ENCODE results near the gene SERPINA12.
"Not testable (repeated sequence)": the region's sequence is repeated elsewhere in the genome, so short reads cannot be mapped to it uniquely, and the experiment has no call there.

Gene SERPINA12

DNA sequence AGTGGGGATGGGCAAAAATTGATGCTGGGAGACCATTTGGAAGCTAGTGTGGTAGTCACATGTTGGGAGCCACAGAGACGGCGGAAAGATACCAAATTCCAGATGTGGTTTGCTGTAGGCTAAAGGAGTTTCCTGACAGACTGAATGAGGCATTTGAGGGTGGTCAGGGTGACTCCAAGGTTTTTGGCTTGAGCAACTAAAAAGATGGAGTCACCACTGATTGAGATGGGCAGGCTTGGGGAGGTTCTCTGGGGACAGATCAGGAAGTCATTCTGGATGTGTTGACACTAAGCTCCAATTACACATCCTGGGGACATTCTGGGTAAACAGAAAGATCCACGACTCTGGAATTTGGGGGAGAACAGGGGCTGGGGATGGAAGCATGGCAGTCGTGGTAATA lies 17.8 kb downstream of the SERPINA12 start:
- DNase-seq (ENCODE audit: low read depth): no peak

DNA sequence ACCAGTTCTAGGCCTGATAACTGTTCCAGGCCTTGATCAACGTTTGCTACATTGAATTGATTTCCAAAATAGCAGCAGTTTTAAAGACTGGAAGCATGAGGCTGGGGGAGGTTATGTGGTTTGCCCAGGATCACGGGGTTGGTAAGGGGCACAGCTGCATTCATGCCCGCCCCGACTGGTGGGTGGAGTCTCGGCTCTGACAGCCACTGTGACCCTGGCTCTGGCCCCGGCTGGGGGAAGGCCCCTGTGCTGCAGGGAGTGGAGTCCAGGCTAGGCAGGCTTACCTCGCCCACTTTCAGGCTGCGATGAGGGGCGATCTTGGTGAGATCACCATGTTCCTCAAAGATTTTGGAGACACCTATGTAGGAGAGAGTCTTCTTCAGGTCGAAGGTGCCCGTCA lies 19.9 kb downstream of the SERPINA12 start:
- DNase-seq (ENCODE audit: low read depth): no peak

DNA sequence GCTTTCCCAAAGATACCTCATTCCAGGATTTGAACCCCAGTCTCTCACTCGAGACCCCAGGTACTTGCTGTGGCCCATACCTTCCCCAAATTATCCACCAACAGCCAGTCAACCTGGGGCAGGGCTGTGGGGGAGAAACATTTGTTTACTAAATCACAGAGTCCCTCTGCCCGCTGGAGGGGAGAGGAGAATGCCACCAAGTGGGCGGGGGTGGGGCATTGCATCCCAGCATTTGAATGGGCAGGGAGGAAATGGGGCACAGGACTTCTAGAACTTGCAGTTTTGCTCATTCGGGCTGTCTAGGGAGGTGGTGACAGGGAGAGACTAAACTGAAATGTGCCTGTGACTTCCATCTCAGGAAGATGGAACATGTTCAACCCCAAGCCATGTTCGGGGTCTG lies 22.4 kb downstream of the SERPINA12 start:
- no peak for DNase-seq (ENCODE audit: low read depth)

DNA sequence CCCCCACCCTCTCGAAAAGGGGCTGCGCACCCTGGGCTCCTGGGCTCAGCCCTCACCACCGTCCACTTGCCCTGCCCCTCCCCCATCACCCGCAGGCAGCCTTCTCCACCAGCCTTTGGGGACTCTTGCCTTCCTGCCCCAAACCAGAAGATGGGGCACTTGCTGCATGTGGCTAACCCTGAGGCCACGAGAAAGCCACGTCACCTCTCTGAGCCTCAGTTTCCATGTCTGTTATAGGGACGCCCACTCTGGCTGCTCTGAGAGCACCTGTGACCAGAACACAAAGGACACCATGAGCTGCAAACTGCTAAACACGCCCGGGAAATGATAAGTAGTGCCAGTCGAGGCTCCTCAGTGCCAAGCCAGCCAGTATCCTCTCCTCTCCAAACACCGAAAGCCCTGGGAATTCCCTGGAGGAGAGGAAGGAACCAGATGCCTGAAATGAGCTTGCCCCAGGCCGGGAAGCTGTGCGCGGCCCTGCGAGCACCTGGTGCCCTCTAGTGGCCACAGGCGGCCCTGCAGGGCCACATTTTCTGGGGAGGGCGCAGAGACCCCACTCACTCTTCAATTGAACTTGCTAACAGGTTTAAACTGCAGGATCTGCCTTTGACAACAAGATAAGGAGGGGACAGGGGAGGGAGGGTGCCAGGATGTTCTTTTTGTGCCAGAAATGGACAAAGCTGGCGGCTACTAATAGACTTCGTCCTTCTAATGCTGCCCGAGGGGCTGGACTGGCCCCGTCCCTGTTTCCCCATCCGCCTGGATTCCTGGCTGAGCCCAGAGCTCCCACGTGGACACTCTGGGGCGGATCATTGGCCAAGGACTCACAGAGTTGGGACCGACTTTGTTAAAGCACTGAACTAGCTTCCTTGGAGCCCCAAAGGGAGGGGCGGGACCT lies 23.1 kb downstream of the SERPINA12 start:
- peak; percentile 11 for DNase-seq (ENCODE audit: low read depth)

DNA sequence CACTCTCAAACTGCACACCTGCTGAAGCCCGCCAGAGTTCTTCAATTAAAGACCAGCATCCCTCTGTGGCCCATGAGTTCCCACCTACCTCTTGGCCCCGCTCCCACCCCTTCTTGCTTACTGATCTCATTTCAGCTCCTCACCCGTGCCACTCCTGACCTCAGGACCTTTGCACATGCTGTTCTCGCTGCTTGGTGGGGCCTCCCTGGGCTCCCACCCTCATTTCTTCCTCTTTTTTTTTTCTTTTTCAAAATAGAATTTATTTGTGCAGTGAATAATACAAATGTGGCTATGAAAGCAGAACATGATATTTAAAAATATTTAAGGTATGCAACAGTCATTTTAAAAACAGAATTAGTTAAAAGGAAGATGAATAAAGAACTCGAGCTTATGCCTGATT lies 24.8 kb downstream of the SERPINA12 start:
- no peak for DNase-seq (ENCODE audit: low read depth)

DNA sequence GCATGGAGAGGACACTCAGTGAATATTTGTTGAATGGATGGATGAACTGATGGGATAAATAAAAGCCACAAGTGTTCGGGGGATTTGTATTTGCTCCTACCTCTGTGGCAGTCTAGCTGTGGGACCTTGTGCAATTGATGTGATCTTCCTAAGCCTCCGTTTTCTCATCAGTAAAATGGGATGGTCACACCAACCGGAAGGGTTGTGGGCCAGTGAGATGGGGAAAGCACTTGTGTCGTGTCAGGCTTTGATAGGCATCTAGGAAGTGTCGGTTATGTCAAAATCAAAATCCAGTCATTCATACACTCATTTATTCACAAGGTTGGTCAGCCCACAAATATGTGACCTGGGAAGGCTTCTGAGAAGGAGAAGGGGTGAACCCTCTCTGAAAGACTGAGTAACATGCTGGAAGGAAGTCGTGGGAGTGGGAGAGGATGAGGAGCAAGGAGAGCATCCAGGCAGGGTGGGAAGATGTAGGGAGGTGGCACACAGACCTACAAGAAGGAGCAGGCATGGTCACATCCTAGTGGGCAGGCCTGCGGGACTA lies 25.5 kb downstream of the SERPINA12 start:
- DNase-seq (ENCODE audit: low read depth): no peak

DNA sequence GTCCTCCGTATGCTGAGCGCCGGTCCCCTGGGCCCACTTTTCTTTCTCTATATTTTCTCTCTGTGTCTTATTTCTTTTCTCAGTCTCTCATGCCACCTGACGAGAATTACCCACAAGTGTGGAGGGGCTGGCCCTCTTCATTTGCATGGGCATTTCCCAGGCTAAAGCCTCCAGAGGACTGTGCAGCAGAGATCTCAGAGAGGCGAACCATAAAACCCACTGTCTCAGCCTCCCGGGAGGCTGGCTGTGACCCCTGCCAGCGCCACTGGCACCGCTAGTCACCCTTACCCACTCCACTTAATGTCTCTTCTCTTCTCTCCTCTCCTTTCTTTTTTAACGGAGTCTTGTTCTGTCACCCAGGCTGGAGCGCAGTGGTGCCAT lies 26.2 kb downstream of the SERPINA12 start:
- DNase-seq (ENCODE audit: low read depth): no peak

DNA sequence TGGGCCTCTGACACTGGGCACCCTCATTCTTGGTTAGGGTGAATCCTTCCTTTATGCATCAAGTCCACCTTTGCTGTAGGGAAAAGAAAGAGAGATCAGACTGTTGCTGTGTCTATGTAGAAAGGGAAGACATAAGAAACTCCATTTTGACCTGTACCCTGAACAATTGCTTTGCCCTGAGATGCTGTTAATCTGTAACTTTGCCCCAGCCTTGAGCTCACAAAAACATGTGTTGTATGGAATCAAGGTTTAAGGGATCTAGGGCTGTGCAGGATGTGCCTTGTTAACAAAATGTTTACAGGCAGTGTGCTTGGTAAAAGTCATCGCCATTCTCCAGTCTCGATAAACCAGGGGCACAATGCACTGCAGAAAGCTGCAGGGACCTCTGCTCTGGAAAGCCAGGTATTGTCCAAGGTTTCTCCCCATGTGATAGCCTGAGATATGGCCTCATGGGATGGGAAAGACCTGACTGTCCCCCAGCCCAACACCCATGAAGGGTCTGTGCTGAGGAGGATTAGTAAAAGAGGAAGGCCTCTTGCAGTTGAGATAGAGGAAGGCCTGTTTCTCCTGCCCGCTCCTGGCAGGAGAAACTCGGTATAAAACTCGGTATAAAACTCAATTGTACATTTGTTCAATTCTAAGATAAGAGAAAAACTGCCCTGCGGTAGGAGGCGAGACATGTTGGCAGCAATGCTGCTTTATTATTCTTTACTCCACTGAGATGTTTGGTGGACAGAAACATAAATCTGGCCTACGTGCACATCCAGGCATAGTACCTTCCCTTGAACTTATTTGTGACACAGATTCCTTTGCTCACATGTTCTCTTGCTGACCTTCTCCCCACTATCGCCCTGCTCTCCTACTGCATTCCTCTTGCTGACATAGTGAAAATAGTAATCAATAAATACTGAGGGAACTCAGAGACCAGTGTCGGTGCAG lies 26.9 kb downstream of the SERPINA12 start:
- not testable (repeated sequence) for DNase-seq (ENCODE audit: low read depth)

DNA sequence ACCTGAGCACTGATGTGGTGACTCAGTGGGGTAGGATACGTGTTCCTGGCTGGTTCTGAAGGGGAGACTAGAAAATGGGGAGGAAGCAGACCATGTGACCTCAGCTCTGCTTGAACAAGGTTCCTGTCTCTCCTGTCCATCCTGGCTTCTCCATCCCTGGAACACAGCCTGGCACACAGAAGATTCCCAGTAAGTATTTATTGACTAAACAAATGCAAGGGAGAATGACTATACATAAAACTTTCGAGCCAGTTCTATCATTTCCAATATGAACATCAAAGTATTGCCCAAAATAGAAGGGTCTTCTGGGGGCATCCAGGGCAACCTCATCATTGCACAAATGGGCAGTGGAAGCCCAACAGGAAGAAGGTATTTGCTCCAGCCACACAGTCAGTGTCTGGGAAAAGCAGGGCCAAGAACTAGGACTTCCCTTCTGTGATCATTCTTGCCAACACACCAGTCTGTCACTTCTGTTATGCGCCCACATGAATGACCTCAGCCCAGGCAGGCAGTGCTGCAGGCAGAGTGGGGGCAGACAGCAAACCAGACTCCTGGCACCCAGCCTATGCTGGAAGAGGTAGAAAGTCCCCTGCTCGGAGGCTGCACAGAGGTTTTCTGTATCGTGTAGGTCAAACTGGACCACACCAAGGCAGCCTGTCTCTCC lies 27.7 kb downstream of the SERPINA12 start:
- DNase-seq (ENCODE audit: low read depth): no peak

DNA sequence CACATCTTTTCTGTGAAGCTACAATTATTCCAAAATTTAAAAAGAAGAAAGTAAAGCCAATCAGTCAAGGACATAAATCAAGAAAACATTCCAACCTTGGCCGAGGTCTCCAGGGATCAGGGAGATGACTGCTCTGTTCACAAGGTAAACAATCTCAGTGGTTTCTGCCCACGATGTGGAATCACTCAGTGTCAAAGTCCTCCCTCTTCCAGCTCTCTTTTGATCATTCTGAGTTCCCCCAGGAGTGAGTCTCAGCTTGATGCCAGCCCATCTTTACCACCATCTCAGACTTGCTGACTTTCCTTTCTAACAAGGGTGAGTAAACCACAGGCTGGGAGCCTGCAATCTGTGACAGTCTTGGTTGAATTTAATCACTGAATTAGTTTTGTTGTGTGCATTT lies 28.5 kb downstream of the SERPINA12 start:
- DNase-seq (ENCODE audit: low read depth): no peak

DNA sequence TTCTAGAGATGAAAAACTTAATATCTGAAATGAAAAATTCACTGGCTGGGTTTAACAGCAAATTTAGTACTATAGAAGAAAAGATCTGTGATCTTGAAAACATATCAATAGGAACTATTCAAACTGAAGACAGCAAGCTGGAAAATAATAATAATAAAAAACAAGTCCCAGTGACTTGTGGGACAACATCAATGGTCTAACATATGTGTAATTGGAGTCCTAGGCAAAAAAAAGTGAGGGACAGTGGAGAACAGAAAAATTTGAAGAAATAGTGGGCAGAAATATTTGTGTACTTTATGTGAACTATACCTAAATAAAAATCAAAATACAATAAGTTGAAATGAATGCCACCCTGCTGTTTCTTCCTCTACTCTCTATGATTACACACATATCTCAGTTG lies 30.8 kb downstream of the SERPINA12 start:
- DNase-seq (ENCODE audit: low read depth): no peak

DNA sequence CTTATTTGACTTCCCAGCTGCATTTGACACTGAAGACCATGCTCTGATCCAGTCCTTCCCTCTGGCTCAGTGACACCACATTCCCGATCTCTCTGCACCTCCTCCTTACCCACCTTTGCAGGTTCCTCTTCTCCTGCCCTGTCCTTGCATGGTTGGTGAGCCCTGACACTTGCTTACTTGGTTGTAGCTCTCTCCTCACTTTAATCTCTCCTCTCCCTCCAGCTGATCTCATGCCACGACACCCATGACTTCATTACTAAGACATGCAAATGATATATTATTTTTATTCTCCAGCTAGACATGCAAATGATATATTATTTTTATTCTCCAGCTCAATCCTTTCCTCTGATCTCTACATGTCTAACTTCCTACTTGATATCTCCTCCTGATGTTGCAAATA lies 33.2 kb downstream of the SERPINA12 start, which contains the start of gene SERPINA9:
TSS of gene SERPINA9 (minus strand) at position 175 of the 400 bp plus-strand sequence. CDS start 6,357 bp downstream, outside the sequence.
- no peak for DNase-seq (ENCODE audit: low read depth)

DNA sequence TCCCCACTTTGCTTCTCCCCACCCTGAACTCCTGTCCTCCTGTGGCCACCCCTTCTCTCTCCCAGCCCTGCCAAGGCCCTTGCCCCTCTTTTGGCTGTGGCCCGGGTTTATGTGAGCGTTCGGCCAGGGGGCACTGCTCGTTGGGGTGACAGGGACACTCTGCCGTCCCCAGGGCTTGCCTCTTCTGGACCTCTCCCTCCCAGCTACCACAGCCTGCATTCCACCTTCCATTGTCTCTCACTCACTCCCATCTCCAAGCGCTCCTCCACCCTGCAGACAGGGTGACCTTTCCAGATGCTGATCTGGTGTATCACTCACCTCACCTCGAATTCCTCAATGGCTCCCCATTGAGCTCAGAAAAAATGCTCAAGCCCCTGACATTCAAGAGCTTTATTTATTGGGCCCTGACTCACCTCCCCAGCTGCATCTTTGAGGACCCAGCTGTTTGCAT lies 34.7 kb downstream of the SERPINA12 start:
- no peak for DNase-seq (ENCODE audit: low read depth)

DNA sequence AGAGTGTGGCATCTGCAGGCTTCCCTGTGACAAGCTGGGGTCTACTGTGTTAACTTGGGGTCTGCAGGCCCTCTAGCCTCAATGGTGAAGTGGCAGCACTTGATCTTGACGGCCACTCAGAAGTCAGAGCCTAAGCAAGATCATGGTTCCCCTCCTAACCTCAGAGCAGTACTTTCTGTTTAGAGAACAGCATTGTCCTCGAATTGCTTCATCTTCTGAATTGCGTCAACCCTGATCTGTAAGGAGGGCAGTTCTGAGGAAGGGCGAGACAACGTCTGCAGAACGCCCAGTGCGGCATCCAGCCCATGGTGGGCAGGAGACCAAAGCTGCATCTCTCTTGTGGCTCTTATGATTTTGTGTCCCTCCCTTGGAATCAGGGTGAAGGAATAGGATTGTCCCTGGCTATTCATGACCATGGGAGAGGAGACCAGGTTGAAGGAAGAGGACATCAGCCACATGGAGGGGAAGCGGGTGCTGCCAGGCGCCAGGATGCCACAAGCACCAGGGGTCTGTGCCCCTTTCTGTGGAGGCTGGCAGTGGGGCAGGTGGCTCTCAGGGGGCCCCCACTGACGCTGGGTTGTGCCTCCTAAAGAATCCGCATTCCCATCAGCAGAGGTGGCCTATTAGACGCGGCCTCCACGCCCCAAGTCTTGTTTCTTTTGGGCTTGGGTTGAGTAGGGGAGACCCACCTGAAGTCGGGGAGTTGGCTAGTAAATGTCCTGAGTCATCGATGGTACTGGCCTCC lies 35.4 kb downstream of the SERPINA12 start:
- no peak for DNase-seq (ENCODE audit: low read depth)

DNA sequence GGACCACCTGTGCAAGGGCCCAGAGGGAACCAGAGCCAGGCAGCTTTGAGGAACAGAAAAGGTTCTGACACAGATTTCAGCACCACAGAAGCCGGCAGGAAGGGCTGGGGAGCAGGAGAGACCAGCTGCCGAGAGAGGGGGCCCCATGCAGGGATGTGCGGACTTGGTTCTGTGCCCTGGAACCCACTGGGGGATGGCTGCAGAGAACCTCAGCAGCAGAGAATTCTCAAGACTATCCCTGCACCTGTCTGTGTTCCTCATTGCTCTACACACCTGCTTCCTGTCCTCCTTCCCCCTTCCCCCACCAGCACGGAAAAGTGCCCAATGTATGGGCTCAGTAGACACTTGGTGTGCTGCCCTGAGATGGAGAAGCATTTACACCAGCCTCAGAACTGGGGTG lies 36.4 kb downstream of the SERPINA12 start:
- no peak for DNase-seq (ENCODE audit: low read depth)

DNA sequence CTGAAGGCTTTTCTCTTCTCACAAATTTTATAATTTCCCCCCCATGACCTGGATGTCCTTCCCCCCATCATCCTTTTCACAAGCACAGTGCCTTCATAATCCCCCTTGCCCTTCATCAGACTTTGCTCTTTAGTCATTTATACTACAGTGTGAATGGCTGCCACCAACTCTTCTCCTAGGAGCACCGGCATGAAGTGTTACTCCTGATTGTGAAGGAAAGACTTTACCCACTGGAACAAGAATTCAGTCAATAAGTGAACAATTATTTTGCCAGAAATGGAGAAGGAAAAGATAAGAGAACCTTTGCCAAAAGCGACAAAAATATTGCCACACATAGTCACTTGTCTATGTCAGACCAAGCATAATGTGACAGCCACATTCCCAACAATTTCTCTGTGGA lies 38.2 kb downstream of the SERPINA12 start:
- DNase-seq (ENCODE audit: low read depth): no peak

DNA sequence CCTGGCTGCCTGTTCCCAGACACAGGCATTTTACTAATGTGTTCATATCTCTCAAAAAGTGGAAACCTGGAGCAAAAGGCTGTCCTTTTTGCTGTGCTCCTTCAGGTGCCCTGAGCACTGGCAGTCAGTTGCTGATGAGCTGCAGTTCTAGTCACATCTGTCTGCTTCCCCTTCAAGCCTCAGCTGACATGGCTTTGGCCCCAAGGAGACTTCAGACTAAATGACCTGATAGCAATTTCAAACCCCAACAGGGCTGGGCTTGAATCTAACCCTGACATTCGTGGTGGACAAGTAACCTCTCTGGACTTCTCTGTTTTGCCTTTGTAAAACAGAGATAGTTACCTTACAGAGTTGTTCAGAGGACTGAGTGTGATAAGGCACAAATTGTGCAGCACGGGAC lies 39.0 kb downstream of the SERPINA12 start:
- DNase-seq (ENCODE audit: low read depth): no peak

DNA sequence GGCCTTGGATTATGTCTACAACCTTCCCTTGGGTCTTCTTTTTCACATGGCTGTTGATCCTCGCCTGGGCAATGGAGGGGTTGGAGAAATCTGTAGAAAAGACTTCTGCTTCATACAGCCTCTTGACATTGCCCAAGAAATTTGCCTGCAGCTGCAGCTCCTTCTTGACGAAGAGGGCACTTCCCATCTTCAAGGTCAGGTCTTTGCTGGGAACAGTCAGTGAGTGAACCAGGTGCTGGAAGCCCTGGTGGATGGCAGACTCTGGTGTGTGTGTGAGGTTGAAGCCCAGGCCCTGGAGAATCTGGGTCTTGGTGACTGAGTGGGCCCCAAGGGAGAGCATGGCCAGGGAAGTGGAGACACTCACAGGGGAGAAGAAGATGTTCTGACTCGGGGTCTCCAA lies 40.0 kb downstream of the SERPINA12 start:
- no peak for DNase-seq (ENCODE audit: low read depth)

DNA sequence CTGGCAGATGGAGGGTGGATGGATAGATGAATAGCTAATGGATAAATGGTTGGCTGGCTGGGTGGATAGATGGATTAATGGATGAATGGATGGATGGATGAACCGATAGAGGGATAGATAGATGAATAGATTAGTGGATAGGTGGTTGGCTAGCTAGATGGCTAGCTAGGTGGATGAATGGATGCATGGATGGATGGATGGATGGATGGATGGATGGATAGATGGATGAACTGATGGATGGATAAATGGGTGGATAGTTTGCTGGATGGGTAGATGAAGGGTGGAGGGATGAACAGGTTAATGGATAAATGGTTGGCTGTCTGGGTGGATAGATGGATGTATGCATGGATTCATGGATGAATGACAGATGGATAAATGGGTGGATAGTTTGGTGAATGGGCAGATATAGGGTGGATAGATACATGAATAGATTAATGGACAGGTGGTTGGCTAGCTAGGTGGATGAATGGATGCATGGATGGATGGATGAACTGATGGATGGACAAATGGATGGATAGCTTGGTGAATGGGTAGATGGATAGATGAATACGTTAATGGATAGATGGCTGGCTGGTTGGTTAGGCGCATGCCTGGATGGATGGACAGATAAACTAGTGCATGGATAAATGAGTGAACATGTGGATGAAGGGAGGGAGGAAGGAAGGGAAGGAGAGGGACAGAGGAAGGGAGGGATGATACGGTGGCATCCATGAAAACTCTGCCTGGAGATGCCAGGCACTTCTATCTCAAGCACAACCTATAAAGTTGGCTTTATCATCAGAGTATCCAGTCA lies 41.3 kb downstream of the SERPINA12 start:
- no peak for DNase-seq (ENCODE audit: low read depth)

DNA sequence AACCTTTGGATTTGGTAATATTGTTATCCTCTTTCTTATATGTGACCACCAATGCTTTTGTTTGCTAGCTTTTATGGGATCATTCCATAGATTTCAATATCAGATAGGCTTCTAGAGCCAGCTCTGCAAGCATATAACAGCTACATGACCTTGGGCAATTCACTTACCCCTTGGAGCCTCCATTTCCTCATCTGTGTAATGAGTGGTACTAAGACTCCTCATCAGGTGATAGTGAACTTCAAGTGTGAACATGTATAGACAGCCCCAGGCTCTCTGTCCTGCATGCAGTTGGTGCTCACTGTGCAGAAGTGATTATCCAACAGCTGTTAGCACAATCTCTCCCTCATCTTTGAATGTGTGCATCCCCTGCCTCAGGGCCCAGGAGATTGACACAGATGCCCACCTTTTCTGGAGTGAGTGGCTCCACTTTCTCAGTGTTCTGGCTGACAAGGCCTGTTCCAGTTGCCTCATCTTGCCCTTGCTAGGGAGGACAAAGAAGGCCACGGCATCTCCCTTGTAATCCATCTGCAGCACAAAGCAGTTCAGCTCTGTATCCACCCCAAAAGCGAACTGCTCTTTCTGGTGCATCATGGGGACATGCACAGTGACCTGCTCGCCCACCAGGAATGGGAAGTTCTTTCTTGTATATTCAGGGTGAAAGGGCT lies 42.4 kb downstream of the SERPINA12 start:
- no peak for DNase-seq (ENCODE audit: low read depth)
